DOHH2 (cell line): ENCODE data around the gene MACIR.

ENCODE experiments used
- H3F3A ChIP-seq: fragments of 200-600 bp; sonication (generic), shearing (Covaris generic); 2 replicates; pipeline ENCODE4 v1.6.0; 2016; ENCODE audit warnings: antibody characterized with exemption, mild to moderate bottlenecking; ENCODE audit not compliant: control insufficient read depth, insufficient read depth
- H3K27ac ChIP-seq: fragments of 200-600 bp; sonication (generic); 2 replicates; pipeline ENCODE4 v1.5.1; 2014; ENCODE audit warnings: low read depth, mild to moderate bottlenecking, low read length, moderate library complexity
- H3K27me3 ChIP-seq: fragments of 200-600 bp; sonication (generic); 2 replicates; pipeline ENCODE4 v1.6.1; 2014; ENCODE audit warnings: mild to moderate bottlenecking, low read length, mixed read lengths; ENCODE audit not compliant: control insufficient read depth
- H3K36me3 ChIP-seq: fragments of 200-600 bp; sonication (generic); 2 replicates; pipeline ENCODE4 v1.6.1; 2014; ENCODE audit warnings: mild to moderate bottlenecking, low read length, moderate library complexity, mixed read lengths; ENCODE audit not compliant: control insufficient read depth
- H3K4me1 ChIP-seq: fragments of 200-600 bp; sonication (generic); 2 replicates; pipeline ENCODE4 v1.6.1; 2014; ENCODE audit warnings: mild to moderate bottlenecking, low read length, mixed read lengths; ENCODE audit not compliant: control insufficient read depth
- H3K4me2 ChIP-seq: fragments of 200-600 bp; sonication (generic); 2 replicates; pipeline ENCODE4 v1.6.0; 2014; ENCODE audit warnings: mild to moderate bottlenecking, low read length, moderate library complexity
- H3K4me3 ChIP-seq: fragments of 200-600 bp; sonication (generic); 2 replicates; pipeline ENCODE4 v1.5.1; 2014; ENCODE audit warnings: mild to moderate bottlenecking, low read length, mixed read lengths
- H3K79me2 ChIP-seq: fragments of 200-600 bp; sonication (generic); 2 replicates; pipeline ENCODE4 v1.6.1; 2014; ENCODE audit warnings: mild to moderate bottlenecking, low read length, mixed read lengths; ENCODE audit not compliant: control insufficient read depth
- H3K9me2 ChIP-seq: fragments of 200-600 bp; sonication (generic); replicated peaks from 2 replicates; pipeline ENCODE4 v1.6.1; 2014; ENCODE audit warnings: mild to moderate bottlenecking, low read length, mixed read lengths; ENCODE audit not compliant: control insufficient read depth
- H3K9me3 ChIP-seq: fragments of 200-600 bp; sonication (generic); 2 replicates; pipeline ENCODE4 v1.6.1; 2014; ENCODE audit warnings: antibody characterized with exemption, low read length, mixed read lengths; ENCODE audit not compliant: control insufficient read depth, insufficient read depth
- H4K20me1 ChIP-seq: fragments of 200-600 bp; sonication (generic); 2 replicates; pipeline ENCODE4 v1.6.0; 2014; ENCODE audit warnings: low read depth, mild to moderate bottlenecking, antibody characterized with exemption, low read length, moderate library complexity; ENCODE audit not compliant: control insufficient read depth, insufficient read depth
- EZH2phosphoT487 ChIP-seq: fragments of 200-600 bp; sonication (generic); IDR thresholded peaks from 2 replicates; pipeline ENCODE4 v1.6.1; 2017; ENCODE audit warnings: borderline replicate concordance, mild to moderate bottlenecking, antibody characterized with exemption, low read length, moderate library complexity, mixed read lengths
- TF ChIP-seq, protein P1 (sequence below): fragments of 200-600 bp; sonication (generic); IDR thresholded peaks from one replicate; pipeline ENCODE4 v1.5.1; 2014; ENCODE audit warnings: antibody characterized with exemption, mild to moderate bottlenecking, low read depth, low read length; ENCODE audit not compliant: poor library complexity, severe bottlenecking

MACIR gene

DNA sequence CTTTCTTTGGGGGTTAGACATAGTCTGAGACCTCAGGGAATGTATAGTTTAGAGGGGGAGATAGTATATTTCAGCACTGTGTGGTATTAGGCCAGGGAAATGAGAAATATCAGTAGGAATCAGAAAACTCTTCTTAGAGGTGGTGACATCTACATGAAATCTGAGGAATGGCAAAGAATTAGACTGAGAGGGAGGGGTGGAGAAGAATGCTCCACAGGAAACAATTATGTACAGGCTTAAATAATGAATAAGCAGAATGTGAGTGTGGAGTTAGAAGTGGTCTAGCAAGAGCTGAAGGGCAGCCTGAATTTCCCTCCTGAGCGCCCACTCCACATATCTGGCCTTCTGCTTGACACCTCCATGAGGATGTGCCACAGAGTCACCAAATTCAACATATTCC is 3.6 kb upstream of the MACIR start:
- Histone ChIP-seq H3K36me3 (no peaks in the 10 kb centered on the region), H3K27ac (no peak overlapping the region), H3K9me2 (no peaks in the 10 kb centered on the region), H3K79me2 (peaks cover 7% of the 10 kb centered on the region), H3K9me3 (no peaks in the 10 kb centered on the region), H3K4me1 (0 out of 2 replicates have a peak, but pooled peaks cover 3% of the 10 kb centered on the region), H3F3A (no peaks in the 10 kb centered on the region), H3K4me3 (no peak overlapping the region), H3K4me2 (no peak overlapping the region), H4K20me1 (no peaks in the 10 kb centered on the region), H3K27me3 (no peaks in the 10 kb centered on the region)
- TF ChIP-seq EZH2phosphoT487: no peak
- TF ChIP-seq, protein P1, sequence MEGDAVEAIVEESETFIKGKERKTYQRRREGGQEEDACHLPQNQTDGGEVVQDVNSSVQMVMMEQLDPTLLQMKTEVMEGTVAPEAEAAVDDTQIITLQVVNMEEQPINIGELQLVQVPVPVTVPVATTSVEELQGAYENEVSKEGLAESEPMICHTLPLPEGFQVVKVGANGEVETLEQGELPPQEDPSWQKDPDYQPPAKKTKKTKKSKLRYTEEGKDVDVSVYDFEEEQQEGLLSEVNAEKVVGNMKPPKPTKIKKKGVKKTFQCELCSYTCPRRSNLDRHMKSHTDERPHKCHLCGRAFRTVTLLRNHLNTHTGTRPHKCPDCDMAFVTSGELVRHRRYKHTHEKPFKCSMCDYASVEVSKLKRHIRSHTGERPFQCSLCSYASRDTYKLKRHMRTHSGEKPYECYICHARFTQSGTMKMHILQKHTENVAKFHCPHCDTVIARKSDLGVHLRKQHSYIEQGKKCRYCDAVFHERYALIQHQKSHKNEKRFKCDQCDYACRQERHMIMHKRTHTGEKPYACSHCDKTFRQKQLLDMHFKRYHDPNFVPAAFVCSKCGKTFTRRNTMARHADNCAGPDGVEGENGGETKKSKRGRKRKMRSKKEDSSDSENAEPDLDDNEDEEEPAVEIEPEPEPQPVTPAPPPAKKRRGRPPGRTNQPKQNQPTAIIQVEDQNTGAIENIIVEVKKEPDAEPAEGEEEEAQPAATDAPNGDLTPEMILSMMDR: no peak

DNA sequence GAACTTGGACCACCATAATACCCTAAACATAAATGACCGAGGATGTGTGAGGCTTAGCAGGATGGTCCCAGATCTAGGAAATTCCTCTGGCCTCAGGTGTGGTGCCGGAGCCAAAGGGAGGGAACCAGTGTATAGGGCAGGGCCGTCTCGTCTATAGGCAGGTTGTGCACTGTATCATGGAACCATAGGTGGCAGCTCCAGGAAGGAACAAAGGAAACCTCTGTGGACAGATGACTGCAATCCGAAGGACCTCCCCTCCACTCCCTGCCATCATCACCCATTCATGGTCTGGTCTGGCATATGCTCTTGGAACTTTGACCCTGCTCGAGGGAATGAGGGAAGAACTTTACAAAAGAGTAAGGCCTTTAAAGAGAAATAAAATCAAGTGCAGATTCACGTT is 2.9 kb upstream of the MACIR start:
- H3K27ac ChIP-seq: no peak overlapping the region
- H3K4me1 ChIP-seq: peaks cover 9% of the 10 kb centered on the region
- H3K36me3 ChIP-seq: no peaks in the 10 kb centered on the region
- no peak for TF ChIP-seq EZH2phosphoT487
- TF ChIP-seq, protein P1: no peak
- H3K4me3 ChIP-seq: no peak overlapping the region
- peaks cover 14% of the 10 kb centered on the region for H3K79me2 ChIP-seq
- H3K9me3 ChIP-seq: no peaks in the 10 kb centered on the region
- no peak overlapping the region for H3K4me2 ChIP-seq
- H3K9me2 ChIP-seq: no peaks in the 10 kb centered on the region
- H3F3A ChIP-seq: no peaks in the 10 kb centered on the region
- H3K27me3 ChIP-seq: no peaks in the 10 kb centered on the region
- H4K20me1 ChIP-seq: no peaks in the 10 kb centered on the region

DNA sequence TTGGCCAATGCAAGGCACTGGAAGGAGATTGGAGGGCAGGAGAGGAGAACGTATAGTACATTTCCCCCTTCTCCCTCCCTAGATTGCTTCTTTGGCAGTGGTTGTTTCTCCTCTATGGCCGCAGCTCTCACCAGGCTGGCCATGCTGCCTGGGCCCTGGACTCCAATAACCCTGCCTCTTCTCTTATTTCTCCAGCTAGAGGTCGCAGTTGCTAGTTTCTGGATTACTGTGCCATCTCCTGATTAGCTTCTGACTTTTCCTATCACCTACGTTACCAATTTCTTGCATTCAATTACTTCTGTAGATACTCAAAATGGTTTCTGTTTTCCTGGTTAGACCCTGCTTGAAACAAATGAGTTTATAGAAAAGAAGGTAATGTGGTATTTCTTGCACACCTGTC is 2.4 kb upstream of the MACIR start:
- TF ChIP-seq, protein P1: no peak
- TF ChIP-seq EZH2phosphoT487: no peak
- no peak overlapping the region for H3K4me2 ChIP-seq
- no peaks in the 10 kb centered on the region for H3K36me3 ChIP-seq
- no peak overlapping the region for H3K27ac ChIP-seq
- H3K79me2 ChIP-seq: peaks cover 19% of the 10 kb centered on the region
- no peaks in the 10 kb centered on the region for H4K20me1 ChIP-seq
- H3K27me3 ChIP-seq: no peaks in the 10 kb centered on the region
- H3K9me2 ChIP-seq: no peaks in the 10 kb centered on the region
- H3K4me3 ChIP-seq: no peak overlapping the region
- no peaks in the 10 kb centered on the region for H3F3A ChIP-seq
- H3K4me1 ChIP-seq: peaks cover 14% of the 10 kb centered on the region
- no peaks in the 10 kb centered on the region for H3K9me3 ChIP-seq
